Esophagus muscularis mucosa (tissue), 4 donors: Measurements from ENCODE around the gene SCP2.

ENCODE experiments used
- EP300 ChIP-seq: sonication (generic); formaldehyde crosslinking; IDR thresholded peaks from one replicate; pipeline ENCODE4 v1.6.1; 2017; ENCODE audit warnings: antibody characterized with exemption
- POLR2A ChIP-seq: fragments of 450-650 bp; IDR thresholded peaks from one replicate; pipeline ENCODE4 v1.6.1; 2017; ENCODE audit warnings: antibody characterized with exemption, moderate library complexity, mild to moderate bottlenecking, low read depth
- POLR2AphosphoS5 ChIP-seq, 2 donors: sonication (generic); formaldehyde crosslinking; IDR thresholded peaks; one replicate each; pipeline ENCODE4 v1.6.1; 2017; ENCODE audit warnings: antibody characterized with exemption in 2 of 2
- TF ChIP-seq, protein P1 (sequence below), 3 experiments: fragments of 200-600 bp in 2 of 3; fragments of 450-650 bp in 1 of 3; sonication (generic) in 2 of 3; IDR thresholded peaks; one replicate each; pipeline ENCODE4 v1.5.1; 2017 to 2019; ENCODE audit warnings: antibody characterized with exemption in 3 of 3, mild to moderate bottlenecking in 2 of 3, moderate library complexity in 1 of 3

DNA sequence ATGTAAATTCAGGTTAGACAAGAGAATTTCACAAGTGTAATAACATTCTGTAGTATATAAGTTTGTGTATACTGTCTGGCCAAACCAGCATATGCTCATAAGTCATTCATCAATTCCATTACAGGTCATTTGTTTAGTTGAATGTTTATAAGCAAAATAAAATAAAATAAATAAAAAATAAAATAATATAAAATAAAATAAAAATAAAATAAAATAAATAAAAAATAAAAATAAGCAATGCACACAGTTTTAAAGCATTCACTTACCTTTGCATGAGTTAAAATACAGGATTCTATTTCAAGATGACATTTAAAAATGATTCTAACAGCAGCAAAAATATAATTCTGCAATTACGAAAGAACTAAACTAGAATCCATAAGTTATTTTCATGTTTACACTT lies 144.8 kb downstream of the SCP2 start:
- TF ChIP-seq EP300 (no peak), POLR2A (no peak), POLR2AphosphoS5 (IDR thresholded peaks at IDR 0.05) (no peak)
- TF ChIP-seq, protein P1, sequence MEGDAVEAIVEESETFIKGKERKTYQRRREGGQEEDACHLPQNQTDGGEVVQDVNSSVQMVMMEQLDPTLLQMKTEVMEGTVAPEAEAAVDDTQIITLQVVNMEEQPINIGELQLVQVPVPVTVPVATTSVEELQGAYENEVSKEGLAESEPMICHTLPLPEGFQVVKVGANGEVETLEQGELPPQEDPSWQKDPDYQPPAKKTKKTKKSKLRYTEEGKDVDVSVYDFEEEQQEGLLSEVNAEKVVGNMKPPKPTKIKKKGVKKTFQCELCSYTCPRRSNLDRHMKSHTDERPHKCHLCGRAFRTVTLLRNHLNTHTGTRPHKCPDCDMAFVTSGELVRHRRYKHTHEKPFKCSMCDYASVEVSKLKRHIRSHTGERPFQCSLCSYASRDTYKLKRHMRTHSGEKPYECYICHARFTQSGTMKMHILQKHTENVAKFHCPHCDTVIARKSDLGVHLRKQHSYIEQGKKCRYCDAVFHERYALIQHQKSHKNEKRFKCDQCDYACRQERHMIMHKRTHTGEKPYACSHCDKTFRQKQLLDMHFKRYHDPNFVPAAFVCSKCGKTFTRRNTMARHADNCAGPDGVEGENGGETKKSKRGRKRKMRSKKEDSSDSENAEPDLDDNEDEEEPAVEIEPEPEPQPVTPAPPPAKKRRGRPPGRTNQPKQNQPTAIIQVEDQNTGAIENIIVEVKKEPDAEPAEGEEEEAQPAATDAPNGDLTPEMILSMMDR (IDR thresholded peaks at IDR 0.05), result no peak
